ENCODE results near the gene STX7.
"Not testable (repeated sequence)": the region's sequence is repeated elsewhere in the genome, so short reads cannot be mapped to it uniquely, and the experiment has no call there.

Gene STX7, protein sequence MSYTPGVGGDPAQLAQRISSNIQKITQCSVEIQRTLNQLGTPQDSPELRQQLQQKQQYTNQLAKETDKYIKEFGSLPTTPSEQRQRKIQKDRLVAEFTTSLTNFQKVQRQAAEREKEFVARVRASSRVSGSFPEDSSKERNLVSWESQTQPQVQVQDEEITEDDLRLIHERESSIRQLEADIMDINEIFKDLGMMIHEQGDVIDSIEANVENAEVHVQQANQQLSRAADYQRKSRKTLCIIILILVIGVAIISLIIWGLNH

GRCh38 chr6:132512638-132513632 is at the start of gene STX7:
STX7 (minus strand) TSS chr6:132513116; CDS start chr6:132503530, 9,586 bp downstream.
- Mint-ChIP-seq H3K27ac (peak within 1 kb of the TSS; percentile 92), H3K4me3 (peak within 1 kb of the TSS; percentile 98), H3K9me3 (no peaks in the 10 kb centered on the region), H3K4me1 (ENCODE audit: low read depth) (peaks cover 20% of the 10 kb centered on the region), H3K27me3 (ENCODE audit: low read depth) (peaks cover 25% of the 10 kb centered on the region), H3K36me3 (ENCODE audit: low read depth) (peaks cover 2% of the 10 kb centered on the region)

DNA sequence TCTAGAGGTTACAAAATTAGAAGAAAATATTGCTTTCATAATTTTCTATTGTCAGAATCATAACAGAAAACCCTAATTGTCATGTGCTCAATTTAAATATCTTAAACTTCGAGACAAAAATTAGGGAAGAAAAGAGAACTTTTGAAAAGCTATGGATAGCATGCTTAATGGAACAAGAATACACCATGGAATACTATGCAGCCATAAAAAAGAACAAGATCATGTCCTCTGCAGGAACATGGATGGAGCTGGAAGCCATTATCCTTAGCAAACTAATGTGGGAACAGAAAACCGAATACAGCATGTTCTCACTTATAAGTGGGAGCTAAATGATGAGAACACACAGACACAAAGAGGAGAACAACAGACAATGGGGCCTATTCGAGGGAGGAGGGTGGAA is 47.2 kb upstream of the STX7 start:
- not testable (repeated sequence) for H3K36me3 Mint-ChIP-seq (ENCODE audit: low read depth); H3K4me3 Mint-ChIP-seq; H3K4me1 Mint-ChIP-seq (ENCODE audit: low read depth); H3K9me3 Mint-ChIP-seq; H3K27ac Mint-ChIP-seq; H3K27me3 Mint-ChIP-seq (ENCODE audit: low read depth)

GRCh38 chr6:132552372-132552771 is 39.5 kb upstream of the STX7 start, which contains the start of gene TAAR8:
TAAR8 (plus strand) TSS chr6:132552672; CDS start chr6:132552693, 21 bp downstream.
- Mint-ChIP-seq H3K4me3 (no peak within 1 kb of the TSS), H3K4me1 (ENCODE audit: low read depth) (no peaks in the 10 kb centered on the region), H3K36me3 (ENCODE audit: low read depth) (no peaks in the 10 kb centered on the region), H3K27me3 (ENCODE audit: low read depth) (peaks cover 32% of the 10 kb centered on the region), H3K9me3 (no peaks in the 10 kb centered on the region), H3K27ac (no peak within 1 kb of the TSS)

DNA sequence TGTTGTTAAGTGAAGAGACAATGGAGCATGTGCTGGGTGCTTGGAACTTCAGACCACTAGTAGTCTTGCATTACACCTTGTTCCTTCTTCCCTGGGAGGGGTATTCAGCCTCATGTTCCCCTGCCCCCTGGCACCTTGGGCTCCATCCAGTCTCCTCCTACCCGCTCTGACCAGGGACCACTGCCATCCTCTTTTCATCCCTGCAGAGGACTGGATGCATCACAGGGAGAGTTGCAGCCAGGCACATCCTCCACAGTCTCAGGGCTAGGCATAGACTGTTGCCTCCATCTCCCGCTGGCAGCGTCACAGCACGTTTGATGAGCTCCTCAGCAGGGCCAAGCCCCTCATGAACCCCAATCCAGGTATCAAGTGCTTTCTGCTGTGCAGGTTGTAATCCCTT is 38.3 kb upstream of the STX7 start:
- no peak overlapping the region for H3K27ac Mint-ChIP-seq
- H3K9me3 Mint-ChIP-seq: no peaks in the 10 kb centered on the region
- no peaks in the 10 kb centered on the region for H3K4me1 Mint-ChIP-seq (ENCODE audit: low read depth)
- no peaks in the 10 kb centered on the region for H3K36me3 Mint-ChIP-seq (ENCODE audit: low read depth)
- no peak overlapping the region for H3K4me3 Mint-ChIP-seq
- peaks cover 32% of the 10 kb centered on the region for H3K27me3 Mint-ChIP-seq (ENCODE audit: low read depth)

DNA sequence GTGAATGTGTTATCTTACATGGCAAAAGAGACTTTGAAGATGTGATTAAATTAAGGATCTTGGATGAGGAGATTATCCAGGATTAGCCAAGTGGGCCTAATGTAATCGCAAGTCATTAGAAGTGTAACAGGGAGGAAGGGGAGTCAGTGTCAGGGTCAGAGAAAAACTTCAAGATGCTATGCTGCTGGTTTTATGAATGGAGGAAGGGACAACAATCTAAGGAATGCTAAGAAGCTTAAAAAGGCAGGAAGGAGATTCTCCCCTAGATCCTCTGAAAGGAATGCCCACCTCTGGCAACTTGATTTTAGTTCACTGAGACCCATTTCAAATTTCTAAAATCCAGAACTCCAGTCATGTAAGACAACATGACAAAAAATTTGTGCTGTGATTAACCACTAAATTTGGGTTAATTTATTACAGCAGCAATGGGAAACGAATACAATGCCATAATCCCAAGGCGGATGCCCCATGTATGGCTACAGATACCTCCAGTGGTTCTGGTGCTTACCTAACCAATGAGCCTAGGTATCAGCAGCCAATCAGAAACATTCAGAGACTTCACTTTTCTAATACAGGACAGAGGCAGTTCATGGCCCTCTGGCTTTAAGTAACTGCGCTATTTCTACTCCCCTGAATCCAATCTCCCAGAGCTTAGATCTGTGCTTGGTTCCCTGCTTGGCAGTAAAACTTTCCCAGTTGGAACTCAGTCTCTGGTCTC is 36.0 kb upstream of the STX7 start:
- Mint-ChIP-seq H3K4me1 (ENCODE audit: low read depth) (no peaks in the 10 kb centered on the region), H3K36me3 (ENCODE audit: low read depth) (no peaks in the 10 kb centered on the region), H3K4me3 (no peak overlapping the region), H3K9me3 (no peaks in the 10 kb centered on the region), H3K27ac (no peak overlapping the region), H3K27me3 (ENCODE audit: low read depth) (peaks cover 26% of the 10 kb centered on the region)

- H3K9me3 Mint-ChIP-seq: no peaks in the 10 kb centered on the region
- H3K4me3 Mint-ChIP-seq: no peak overlapping the region
- H3K27me3 Mint-ChIP-seq (ENCODE audit: low read depth): peaks cover 22% of the 10 kb centered on the region
- H3K4me1 Mint-ChIP-seq (ENCODE audit: low read depth): no peaks in the 10 kb centered on the region
- no peak overlapping the region for H3K27ac Mint-ChIP-seq
- H3K36me3 Mint-ChIP-seq (ENCODE audit: low read depth): no peaks in the 10 kb centered on the region
Measured at GRCh38 chr6:132544826-132545225, 31.9 kb upstream of the STX7 start.

DNA sequence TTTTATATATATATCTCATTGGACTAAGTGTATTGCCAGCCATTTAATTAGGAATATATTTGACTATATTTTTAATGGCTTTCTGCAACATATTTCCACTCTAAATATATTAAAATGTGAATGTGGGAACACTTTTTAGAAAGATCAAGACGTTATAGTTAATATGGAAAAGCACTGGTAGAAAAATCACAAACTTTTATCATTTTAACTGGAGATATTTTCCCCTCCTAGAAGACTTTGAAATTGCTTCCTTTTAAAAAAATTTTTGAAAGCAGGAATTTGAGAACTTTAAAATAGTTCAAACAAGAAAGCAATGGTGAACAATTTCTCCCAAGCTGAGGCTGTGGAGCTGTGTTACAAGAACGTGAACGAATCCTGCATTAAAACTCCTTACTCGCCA is 25.1 kb upstream of the STX7 start, which contains the start of gene TAAR9:
TSS of gene TAAR9 (plus strand) at position 301 of the 400 bp plus-strand sequence. CDS start at position 314, 13 bp downstream.
- H3K9me3 Mint-ChIP-seq: no peaks in the 10 kb centered on the region
- H3K27ac Mint-ChIP-seq: no peak within 1 kb of the TSS
- H3K27me3 Mint-ChIP-seq (ENCODE audit: low read depth): peaks cover 25% of the 10 kb centered on the region
- no peaks in the 10 kb centered on the region for H3K36me3 Mint-ChIP-seq (ENCODE audit: low read depth)
- H3K4me3 Mint-ChIP-seq: no peak within 1 kb of the TSS
- no peaks in the 10 kb centered on the region for H3K4me1 Mint-ChIP-seq (ENCODE audit: low read depth)

- H3K4me3 Mint-ChIP-seq: no peak overlapping the region
- H3K9me3 Mint-ChIP-seq: no peaks in the 10 kb centered on the region
- no peaks in the 10 kb centered on the region for H3K4me1 Mint-ChIP-seq (ENCODE audit: low read depth)
- H3K27me3 Mint-ChIP-seq (ENCODE audit: low read depth): peaks cover 25% of the 10 kb centered on the region
- no peaks in the 10 kb centered on the region for H3K36me3 Mint-ChIP-seq (ENCODE audit: low read depth)
- H3K27ac Mint-ChIP-seq: no peak overlapping the region
Measured at GRCh38 chr6:132537145-132537544, 24.2 kb upstream of the STX7 start.

GRCh38 chr6:132534546-132534945 is 21.6 kb upstream of the STX7 start:
- H3K9me3 Mint-ChIP-seq; H3K27ac Mint-ChIP-seq; H3K4me3 Mint-ChIP-seq; H3K4me1 Mint-ChIP-seq (ENCODE audit: low read depth); H3K36me3 Mint-ChIP-seq (ENCODE audit: low read depth): not testable (repeated sequence)
- peaks cover 28% of the 10 kb centered on the region for H3K27me3 Mint-ChIP-seq (ENCODE audit: low read depth)

DNA sequence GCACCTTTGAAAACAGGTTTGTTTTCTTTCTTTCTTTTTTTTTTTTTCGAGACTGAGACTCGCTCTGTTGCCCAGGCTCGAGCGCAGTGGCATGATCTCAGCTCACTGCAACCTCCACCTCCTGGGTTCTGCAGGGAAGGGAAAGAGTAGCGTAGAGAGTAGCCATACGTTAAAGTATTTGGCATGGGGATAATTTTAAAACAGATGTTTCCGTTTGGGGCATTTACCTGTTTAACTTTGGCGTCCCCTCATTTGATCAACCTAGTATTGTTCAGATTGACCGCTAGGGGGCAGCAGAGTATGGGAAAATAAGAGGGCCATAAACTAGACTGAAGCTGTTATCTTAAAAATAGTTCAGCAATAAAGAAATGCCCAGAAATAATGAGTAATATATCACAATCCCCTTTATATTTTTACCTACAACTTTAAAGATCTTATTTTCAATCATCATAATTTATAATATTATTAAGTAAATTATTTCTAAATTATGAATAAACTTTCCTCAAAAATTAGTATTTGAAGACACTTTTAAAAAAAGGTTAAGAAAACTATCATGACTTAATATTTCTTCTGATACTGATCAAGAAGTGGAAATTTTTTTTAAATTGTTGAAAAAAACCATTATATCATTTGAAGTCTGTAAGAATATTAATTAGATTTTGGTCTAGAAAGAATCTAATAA is 17.5 kb upstream of the STX7 start:
- no peaks in the 10 kb centered on the region for H3K36me3 Mint-ChIP-seq (ENCODE audit: low read depth)
- H3K9me3 Mint-ChIP-seq: no peaks in the 10 kb centered on the region
- no peak overlapping the region for H3K27ac Mint-ChIP-seq
- H3K4me1 Mint-ChIP-seq (ENCODE audit: low read depth): no peaks in the 10 kb centered on the region
- H3K27me3 Mint-ChIP-seq (ENCODE audit: low read depth): peaks cover 37% of the 10 kb centered on the region
- H3K4me3 Mint-ChIP-seq: no peak overlapping the region

GRCh38 chr6:132527791-132528190 is 14.9 kb upstream of the STX7 start:
- H3K4me1 Mint-ChIP-seq (ENCODE audit: low read depth): no peaks in the 10 kb centered on the region

DNA sequence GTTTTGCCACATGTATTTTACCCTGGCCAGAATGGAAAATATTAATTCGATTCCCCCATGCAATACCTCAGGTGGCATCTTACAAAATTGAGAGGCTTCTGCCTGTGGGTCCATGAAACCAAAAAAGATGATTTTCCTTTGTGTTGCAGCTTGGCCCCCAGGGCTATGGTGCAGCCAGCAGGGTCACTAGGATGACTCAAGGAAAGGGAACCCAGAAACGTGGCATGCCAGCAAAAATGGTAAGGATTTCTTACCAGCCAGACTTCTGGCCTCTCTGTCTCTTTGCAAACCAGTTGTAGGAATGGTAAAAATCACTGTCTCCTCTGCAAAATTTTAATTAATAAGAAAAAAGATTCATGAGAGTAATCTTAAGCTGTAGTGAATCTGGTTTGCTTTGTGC is 13.5 kb upstream of the STX7 start:
- peaks cover 64% of the 10 kb centered on the region for H3K27me3 Mint-ChIP-seq (ENCODE audit: low read depth)
- H3K27ac Mint-ChIP-seq: no peak overlapping the region
- no peaks in the 10 kb centered on the region for H3K9me3 Mint-ChIP-seq
- no peaks in the 10 kb centered on the region for H3K36me3 Mint-ChIP-seq (ENCODE audit: low read depth)
- H3K4me1 Mint-ChIP-seq (ENCODE audit: low read depth): no peaks in the 10 kb centered on the region
- H3K4me3 Mint-ChIP-seq: no peak overlapping the region

More at GRCh38 chr6:132527791-132528190, 14.9 kb upstream of the STX7 start:
- Mint-ChIP-seq H3K36me3 (ENCODE audit: low read depth) (no peaks in the 10 kb centered on the region), H3K27ac (no peak overlapping the region), H3K4me3 (no peak overlapping the region), H3K27me3 (ENCODE audit: low read depth) (peaks cover 54% of the 10 kb centered on the region), H3K9me3 (no peaks in the 10 kb centered on the region)

GRCh38 chr6:132525866-132526265 is 12.9 kb upstream of the STX7 start:
- Mint-ChIP-seq H3K27ac (no peak overlapping the region), H3K9me3 (no peaks in the 10 kb centered on the region), H3K4me3 (no peak overlapping the region), H3K27me3 (ENCODE audit: low read depth) (peaks cover 61% of the 10 kb centered on the region), H3K4me1 (ENCODE audit: low read depth) (no peaks in the 10 kb centered on the region), H3K36me3 (ENCODE audit: low read depth) (no peaks in the 10 kb centered on the region)

DNA sequence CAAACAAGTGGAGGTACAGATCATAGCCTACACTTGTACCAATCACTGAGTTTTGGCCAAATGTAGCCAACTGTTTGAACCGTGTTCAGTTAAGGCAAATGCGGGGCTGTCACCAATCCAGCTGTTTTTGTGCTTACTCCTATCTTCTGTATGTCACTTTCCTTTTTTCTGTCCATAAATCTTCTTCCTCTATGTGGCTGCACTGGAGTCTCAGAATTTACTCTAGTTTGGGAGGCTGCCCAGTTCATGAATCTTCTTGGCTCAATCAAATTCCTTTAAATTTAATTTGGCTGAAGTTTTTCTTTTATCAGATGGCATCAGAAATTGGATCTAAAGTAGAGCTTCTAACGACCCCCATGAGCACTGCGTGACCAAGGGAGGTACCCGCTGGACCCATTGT is 11.7 kb upstream of the STX7 start:
- no peaks in the 10 kb centered on the region for H3K36me3 Mint-ChIP-seq (ENCODE audit: low read depth)

More for the DNA sequence above, 11.7 kb upstream of the STX7 start:
- Mint-ChIP-seq H3K4me3 (no peak overlapping the region), H3K9me3 (no peaks in the 10 kb centered on the region), H3K4me1 (ENCODE audit: low read depth) (no peaks in the 10 kb centered on the region), H3K27ac (no peak overlapping the region), H3K27me3 (ENCODE audit: low read depth) (peaks cover 67% of the 10 kb centered on the region)

Measured in T-helper 1 cell treated with Interleukin-12 subunit alpha and Interleukin-12 subunit beta and Interleukin-4 antibody, amounts not matched to agents 30 μg/mL and 1 μg/mL, for 36 hours (primary cell).